HepG2 (cell line): ENCODE measurements around the gene ONECUT1. TPM values are rescaled to one million over a fixed set of nuclear protein-coding genes. Genes with fewer than 3 reads are reported as not detected.

Source experiments
- ATAC-seq: fragments of 200-7000 bp; cut with Tn5 transposase; 3 replicates; pipeline ENCODE4 v1.9.1; 2020; ENCODE audit warnings: mild to moderate bottlenecking, moderate library complexity
- BruUV-seq: library from RNA; stranded (reverse); fragments of 400-500 nt; replicated peaks from 2 replicates; lab custom pipeline; 2021; lab: Mats Ljungman, UMichigan
- CTCF ChIA-PET: fragments of 300-600 bp; formaldehyde crosslinking; extraction: SDS; loops from one replicate; lab custom pipeline; 2021; ENCODE audit warnings: low total read pairs, inconsistent platforms, low intra/inter-chr PET ratio; lab: Yijun Ruan, JAX
- POLR2A ChIA-PET: fragments of 350-600 bp; sonication (Branson Sonifier 250); formaldehyde crosslinking; loops from one replicate; lab custom pipeline; 2020; ENCODE audit warnings: antibody characterized with exemption, inconsistent platforms; lab: Yijun Ruan, JAX
- DNase-seq: peaks from one replicate; pipeline ENCODE4 v3.0.0-alpha.2; 2015; ENCODE audit warnings: low spot score
- FAIRE-seq: peaks from 3 replicates; lab custom pipeline; 2011; peaks lifted over from hg19 to GRCh38; lab: Jason Lieb, UNC
- H2AFZ ChIP-seq: one replicate; pipeline ENCODE4 v1.6.1; 2011; ENCODE audit warnings: low read length, inconsistent platforms
- H3K27ac ChIP-seq: fragments of 300-600 bp; 3 replicates; pipeline ENCODE4 v1.8.0; 2011; ENCODE audit warnings: mixed run types, mild to moderate bottlenecking, mixed read lengths, low read length, inconsistent platforms; ENCODE audit not compliant: insufficient read depth; ENCODE audit errors: extremely low read length
- H3K27me3 ChIP-seq, 2 experiments: fragments of 200-600 bp in 1 of 2; 2 replicates in 1 of 2; 3 replicates in 1 of 2; pipeline versions ENCODE4 v1.6.0 to v1.8.0; 2011; ENCODE audit warnings: low read length in 2 of 2, mild to moderate bottlenecking in 2 of 2, moderate library complexity in 2 of 2, inconsistent platforms in 1 of 2; ENCODE audit not compliant: insufficient read depth in 2 of 2, control insufficient read depth in 1 of 2
- H3K36me3 ChIP-seq, 2 experiments: fragments of 200-600 bp in 1 of 2; replicated peaks in 1 of 2; 2 replicates in 1 of 2; 3 replicates in 1 of 2; pipeline versions ENCODE4 v1.5.1 to v1.8.0; 2011; ENCODE audit warnings: low read length in 2 of 2, inconsistent platforms in 1 of 2; ENCODE audit not compliant: insufficient read depth in 2 of 2, control insufficient read depth in 1 of 2
- H3K4me1 ChIP-seq: 2 replicates; pipeline ENCODE4 v1.5.1; 2012; ENCODE audit warnings: low read length, inconsistent platforms; ENCODE audit not compliant: insufficient read depth
- H3K4me2 ChIP-seq: 2 replicates; pipeline ENCODE4 v1.6.0; 2011; ENCODE audit warnings: low read depth, low read length, inconsistent platforms
- H3K4me3 ChIP-seq, 3 experiments: fragments of 200-600 bp in 1 of 3; sonication (generic), shearing (Covaris generic) in 1 of 3; replicated peaks in 1 of 3; 2 replicates each; pipeline ENCODE4 v1.5.1; 2011 to 2016; ENCODE audit warnings: low read length in 3 of 3, inconsistent platforms in 2 of 3, low read depth in 2 of 3, mild to moderate bottlenecking in 2 of 3, control low read depth in 1 of 3, mixed read lengths in 1 of 3; ENCODE audit not compliant: insufficient read depth in 1 of 3
- H3K79me2 ChIP-seq: one replicate; pipeline ENCODE4 v1.6.1; 2011; ENCODE audit warnings: low read length, inconsistent platforms; ENCODE audit not compliant: insufficient read depth
- H3K9ac ChIP-seq: 2 replicates; pipeline ENCODE4 v1.6.0; 2011; ENCODE audit warnings: mild to moderate bottlenecking, low read depth, low read length, inconsistent platforms; ENCODE audit not compliant: insufficient read depth
- H3K9me3 ChIP-seq: 2 replicates; pipeline ENCODE4 v1.5.1; 2012; ENCODE audit warnings: mild to moderate bottlenecking, low read length
- H4K20me1 ChIP-seq: 2 replicates; pipeline ENCODE4 v1.6.0; 2011; ENCODE audit warnings: inconsistent platforms, mild to moderate bottlenecking, low read length, moderate library complexity; ENCODE audit not compliant: insufficient read depth
- FOXC1 ChIP-seq: sonication (generic); formaldehyde crosslinking; IDR thresholded peaks from 2 replicates; pipeline ENCODE4 v1.8.0; 2022; ENCODE audit warnings: mild to moderate bottlenecking, missing genetic modification reagents, borderline replicate concordance
- HES4 ChIP-seq: sonication (generic); formaldehyde crosslinking; IDR thresholded peaks from 2 replicates; pipeline ENCODE4 v1.9.0; 2021; ENCODE audit warnings: mild to moderate bottlenecking, missing genetic modification reagents, borderline replicate concordance
- HOXA9 ChIP-seq: sonication (generic); formaldehyde crosslinking; IDR thresholded peaks from 2 replicates; pipeline ENCODE4 v1.8.1; 2022; ENCODE audit warnings: missing genetic modification reagents, mild to moderate bottlenecking, moderate library complexity, borderline replicate concordance
- KDM3A ChIP-seq: IDR thresholded peaks from 2 replicates; pipeline ENCODE4 v1.6.1; 2018; ENCODE audit warnings: low read depth, missing compliant biosample characterization
- KLF6 ChIP-seq: IDR thresholded peaks from 2 replicates; pipeline ENCODE4 v1.8.0; 2016; ENCODE audit warnings: missing biosample characterization, missing genetic modification reagents
- PHB2 ChIP-seq: fragments of 450-650 bp; IDR thresholded peaks from 2 replicates; pipeline ENCODE4 v1.6.1; 2018; ENCODE audit not compliant: partially characterized antibody
- SUZ12 ChIP-seq: fragments of 150-350 bp; IDR thresholded peaks from 2 replicates; pipeline ENCODE4 v1.6.1; 2014; ENCODE audit warnings: low read depth, low read length
- TMF1 ChIP-seq: sonication (generic); formaldehyde crosslinking; IDR thresholded peaks from 2 replicates; pipeline ENCODE4 v1.8.1; 2022; ENCODE audit warnings: low read depth, missing genetic modification reagents
- YEATS4 ChIP-seq: sonication (generic); formaldehyde crosslinking; IDR thresholded peaks from 2 replicates; pipeline ENCODE4 v1.4.0; 2020; ENCODE audit warnings: missing genetic modification reagents, borderline replicate concordance
- ZBTB21 ChIP-seq: sonication (generic); formaldehyde crosslinking; IDR thresholded peaks from 2 replicates; pipeline ENCODE4 v1.4.0; 2020; ENCODE audit warnings: missing genetic modification reagents
- ZC3H4 ChIP-seq: sonication (generic); formaldehyde crosslinking; IDR thresholded peaks from 2 replicates; pipeline ENCODE4 v1.4.0; 2020; ENCODE audit warnings: missing genetic modification reagents, borderline replicate concordance
- ZNF530 ChIP-seq: sonication (generic); formaldehyde crosslinking; IDR thresholded peaks from 2 replicates; pipeline ENCODE4 v1.5.0; 2020; ENCODE audit warnings: low read depth, mild to moderate bottlenecking, missing genetic modification reagents
- ZNF788 ChIP-seq: sonication (generic); formaldehyde crosslinking; IDR thresholded peaks from 2 replicates; pipeline ENCODE4 v1.5.0; 2020; ENCODE audit warnings: mild to moderate bottlenecking, missing genetic modification reagents, borderline replicate concordance
- WGBS: methylation state at CpG from one replicate; pipeline ENCODE4 v1.1.6; 2017; ENCODE audit warnings: low lambda C conversion rate; 5-methylcytosine and 5-hydroxymethylcytosine counted together
- in situ Hi-C: cut with HindIII; loops from 2 replicates; pipeline ENCODE4 v1.10.0; 2017; ENCODE audit warnings: low pct_unique_long_range_greater_than_20kb; ENCODE audit not compliant: extremely low pct_ligation_motif_present
- intact Hi-C: fragments of 100-400 bp; cut with micrococcal nuclease; formaldehyde crosslinking; loops from one replicate; pipeline ENCODE4 v1.10.0; 2022; ENCODE audit not compliant: unreplicated experiment
- polyA plus RNA-seq, 8 experiments: library from polyadenylated mRNA; depleted of rRNA in 3 of 8; stranded (reverse) in 7 of 8; unstranded in 1 of 8; fragments of >200 nt; fragmentation: Illumina TruSeq in 4 of 8; extraction: Trizol in 4 of 8; gene quantifications; 2 replicates each; pipeline versions ENCODE4 v1.2.1 to v1.2.3, GENCODE V29; 2011 to 2016; ENCODE audit warnings: low read depth in 4 of 8, missing spikeins in 1 of 8, mixed read lengths in 1 of 8; ENCODE audit not compliant: insufficient read depth in 1 of 8
- total RNA-seq, 5 experiments: library from RNA; depleted of rRNA; stranded (reverse); fragments of >200 nt; fragmentation: Illumina TruSeq; extraction: Trizol; gene quantifications; 2 replicates each; pipeline ENCODE4 v1.2.3, GENCODE V29; 2016; ENCODE audit warnings: low read depth in 1 of 5
- TF ChIP-seq, protein P1 (sequence below): sonication (generic); formaldehyde crosslinking; IDR thresholded peaks from one replicate; pipeline ENCODE4 v1.5.1; 2020; ENCODE audit warnings: mild to moderate bottlenecking, missing genetic modification reagents; ENCODE audit errors: not compliant biosample characterization
- TF ChIP-seq, protein P2 (sequence below): sonication (generic); formaldehyde crosslinking; IDR thresholded peaks from 2 replicates; pipeline ENCODE4 v1.8.0; 2022; ENCODE audit warnings: low read depth, missing genetic modification reagents

Gene ONECUT1
- total and polyA plus RNA-seq, 2 of the 13 experiments (the other 11 are each of a cell fraction or from before 2014, with no cell fraction given) = 3.5 to 9.1 TPM

GRCh38 chr15:52794665-52795463, 4.7 kb upstream of the ONECUT1 start:
- no peak for FAIRE-seq
- CTCF ChIA-PET = no interaction called here
- in situ Hi-C loops = no loop called here
- TF ChIP-seq FOXC1 (CRISPR knock-in tag) (no peak), SUZ12 (no peak), KDM3A (no peak), PHB2 (no peak), ZNF788 (no peak), ZC3H4 (CRISPR knock-in tag) (no peak), YEATS4 (no peak), HES4 (CRISPR knock-in tag) (no peak), HOXA9 (CRISPR knock-in tag) (no peak), KLF6 (CRISPR knock-in tag) (no peak), TMF1 (no peak), ZNF530 (CRISPR knock-in tag) (no peak), ZBTB21 (no peak)
- TF ChIP-seq, protein P1, sequence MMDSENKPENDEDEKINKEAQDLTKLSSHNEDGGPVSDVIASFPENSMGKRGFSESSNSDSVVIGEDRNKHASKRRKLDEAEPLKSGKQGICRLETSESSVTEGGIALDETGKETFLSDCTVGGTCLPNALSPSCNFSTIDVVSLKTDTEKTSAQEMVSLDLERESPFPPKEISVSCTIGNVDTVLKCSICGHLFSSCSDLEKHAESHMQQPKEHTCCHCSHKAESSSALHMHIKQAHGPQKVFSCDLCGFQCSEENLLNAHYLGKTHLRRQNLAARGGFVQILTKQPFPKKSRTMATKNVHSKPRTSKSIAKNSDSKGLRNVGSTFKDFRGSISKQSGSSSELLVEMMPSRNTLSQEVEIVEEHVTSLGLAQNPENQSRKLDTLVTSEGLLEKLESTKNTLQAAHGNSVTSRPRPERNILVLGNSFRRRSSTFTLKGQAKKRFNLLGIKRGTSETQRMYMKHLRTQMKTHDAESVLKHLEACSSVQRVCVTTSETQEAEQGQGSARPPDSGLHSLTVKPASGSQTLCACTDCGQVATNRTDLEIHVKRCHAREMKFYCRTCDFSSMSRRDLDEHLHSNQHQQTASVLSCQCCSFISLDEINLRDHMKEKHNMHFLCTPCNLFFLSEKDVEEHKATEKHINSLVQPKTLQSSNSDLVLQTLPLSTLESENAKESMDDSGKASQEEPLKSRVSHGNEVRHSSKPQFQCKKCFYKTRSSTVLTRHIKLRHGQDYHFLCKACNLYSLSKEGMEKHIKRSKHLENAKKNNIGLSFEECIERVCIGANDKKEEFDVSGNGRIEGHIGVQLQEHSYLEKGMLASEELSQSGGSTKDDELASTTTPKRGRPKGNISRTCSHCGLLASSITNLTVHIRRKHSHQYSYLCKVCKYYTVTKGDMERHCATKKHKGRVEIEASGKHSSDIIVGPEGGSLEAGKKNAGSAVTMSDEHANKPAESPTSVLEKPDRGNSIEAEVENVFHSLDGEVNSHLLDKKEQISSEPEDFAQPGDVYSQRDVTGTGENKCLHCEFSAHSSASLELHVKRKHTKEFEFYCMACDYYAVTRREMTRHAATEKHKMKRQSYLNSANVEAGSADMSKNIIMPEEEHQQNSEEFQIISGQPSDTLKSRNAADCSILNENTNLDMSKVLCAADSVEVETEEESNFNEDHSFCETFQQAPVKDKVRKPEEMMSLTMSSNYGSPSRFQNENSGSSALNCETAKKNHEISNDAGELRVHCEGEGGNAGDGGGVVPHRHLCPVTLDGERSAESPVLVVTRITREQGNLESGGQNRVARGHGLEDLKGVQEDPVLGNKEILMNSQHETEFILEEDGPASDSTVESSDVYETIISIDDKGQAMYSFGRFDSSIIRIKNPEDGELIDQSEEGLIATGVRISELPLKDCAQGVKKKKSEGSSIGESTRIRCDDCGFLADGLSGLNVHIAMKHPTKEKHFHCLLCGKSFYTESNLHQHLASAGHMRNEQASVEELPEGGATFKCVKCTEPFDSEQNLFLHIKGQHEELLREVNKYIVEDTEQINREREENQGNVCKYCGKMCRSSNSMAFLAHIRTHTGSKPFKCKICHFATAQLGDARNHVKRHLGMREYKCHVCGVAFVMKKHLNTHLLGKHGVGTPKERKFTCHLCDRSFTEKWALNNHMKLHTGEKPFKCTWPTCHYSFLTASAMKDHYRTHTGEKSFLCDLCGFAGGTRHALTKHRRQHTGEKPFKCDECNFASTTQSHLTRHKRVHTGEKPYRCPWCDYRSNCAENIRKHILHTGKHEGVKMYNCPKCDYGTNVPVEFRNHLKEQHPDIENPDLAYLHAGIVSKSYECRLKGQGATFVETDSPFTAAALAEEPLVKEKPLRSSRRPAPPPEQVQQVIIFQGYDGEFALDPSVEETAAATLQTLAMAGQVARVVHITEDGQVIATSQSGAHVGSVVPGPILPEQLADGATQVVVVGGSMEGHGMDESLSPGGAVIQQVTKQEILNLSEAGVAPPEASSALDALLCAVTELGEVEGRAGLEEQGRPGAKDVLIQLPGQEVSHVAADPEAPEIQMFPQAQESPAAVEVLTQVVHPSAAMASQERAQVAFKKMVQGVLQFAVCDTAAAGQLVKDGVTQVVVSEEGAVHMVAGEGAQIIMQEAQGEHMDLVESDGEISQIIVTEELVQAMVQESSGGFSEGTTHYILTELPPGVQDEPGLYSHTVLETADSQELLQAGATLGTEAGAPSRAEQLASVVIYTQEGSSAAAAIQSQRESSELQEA (CRISPR knock-in tag) = no peak
- TF ChIP-seq, protein P2, sequence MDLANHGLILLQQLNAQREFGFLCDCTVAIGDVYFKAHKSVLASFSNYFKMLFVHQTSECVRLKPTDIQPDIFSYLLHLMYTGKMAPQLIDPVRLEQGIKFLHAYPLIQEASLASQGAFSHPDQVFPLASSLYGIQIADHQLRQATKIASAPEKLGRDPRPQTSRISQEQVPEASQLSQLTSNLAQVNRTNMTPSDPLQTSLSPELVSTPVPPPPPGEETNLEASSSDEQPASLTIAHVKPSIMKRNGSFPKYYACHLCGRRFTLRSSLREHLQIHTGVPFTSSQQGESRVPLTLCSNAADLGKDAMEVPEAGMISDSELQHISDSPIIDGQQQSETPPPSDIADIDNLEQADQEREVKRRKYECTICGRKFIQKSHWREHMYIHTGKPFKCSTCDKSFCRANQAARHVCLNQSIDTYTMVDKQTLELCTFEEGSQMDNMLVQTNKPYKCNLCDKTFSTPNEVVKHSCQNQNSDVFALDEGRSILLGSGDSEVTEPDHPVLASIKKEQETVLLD (CRISPR knock-in tag) = no peak

More at GRCh38 chr15:52794665-52795463, 4.7 kb upstream of the ONECUT1 start:
- H3K79me2 ChIP-seq = no peaks in the 10 kb centered on the region
- no peak for ATAC-seq
- POLR2A ChIA-PET = interaction anchor here (1.2 kb wide), 1 partner anchor 8 kb away, joined by 3 read pairs; no protein-coding TSS in a partner anchor
- no peak overlapping the region for H3K4me2 ChIP-seq
- no peak for DNase-seq
- H3K9ac ChIP-seq = no peak overlapping the region
- intact Hi-C loops = no loop called here
- H3K4me3 ChIP-seq = no peak overlapping the region
- H3K36me3 ChIP-seq = no peaks in the 10 kb centered on the region
- no peak overlapping the region for H3K27ac ChIP-seq
- no peaks in the 10 kb centered on the region for H3K9me3 ChIP-seq
- WGBS = 83% methylated on average over 39 of the region's 43 CpGs
- no peak overlapping the region for H2AFZ ChIP-seq
- no peaks in the 10 kb centered on the region for H4K20me1 ChIP-seq
- no TSS peak for BruUV-seq
- H3K27me3 ChIP-seq = peaks cover 6 to 54% of the 10 kb centered on the region in 2 experiments
- peaks cover 13% of the 10 kb centered on the region for H3K4me1 ChIP-seq
